Spleen (tissue), 11 donors: ENCODE measurements around the gene SIVA1. TPM values are rescaled to one million over a fixed set of nuclear protein-coding genes. Genes with fewer than 3 reads are reported as not detected.

Source experiments
- DNase-seq: peaks from one replicate; pipeline ENCODE4 v3.0.0-alpha.2; 2020
- H3K27ac ChIP-seq, 8 donors: fragments of 200-600 bp; sonication (generic) in 7 of 8; 1 replicate in 4 of 8; 2 replicates in 4 of 8; pipeline versions ENCODE4 v1.5.0 to v1.8.0; 2016 to 2021; ENCODE audit warnings: inconsistent platforms in 4 of 8, mild to moderate bottlenecking in 4 of 8, moderate library complexity in 1 of 8
- H3K27me3 ChIP-seq, 7 donors: fragments of 200-600 bp; sonication (generic) in 6 of 7; replicated peaks in 1 of 7; 1 replicate in 4 of 7; 2 replicates in 3 of 7; pipeline versions ENCODE4 v1.5.0 to v1.8.0; 2016 to 2021; ENCODE audit warnings: inconsistent platforms in 3 of 7, mild to moderate bottlenecking in 1 of 7
- H3K36me3 ChIP-seq, 6 donors: fragments of 200-600 bp; sonication (generic) in 5 of 6; 1 replicate in 4 of 6; 2 replicates in 2 of 6; pipeline versions ENCODE4 v1.5.0 to v1.8.0; 2016 to 2021; ENCODE audit warnings: inconsistent platforms in 2 of 6
- H3K4me1 ChIP-seq, 6 donors: fragments of 200-600 bp; sonication (generic) in 5 of 6; 1 replicate in 3 of 6; 2 replicates in 3 of 6; pipeline versions ENCODE4 v1.5.0 to v1.8.0; 2016 to 2021; ENCODE audit warnings: inconsistent platforms in 3 of 6
- H3K4me3 ChIP-seq, 8 donors: fragments of 200-600 bp; sonication (generic) in 7 of 8; 1 replicate in 4 of 8; 2 replicates in 4 of 8; pipeline versions ENCODE4 v1.5.0 to v1.8.0; 2016 to 2021; ENCODE audit warnings: inconsistent platforms in 4 of 8, mild to moderate bottlenecking in 4 of 8, moderate library complexity in 2 of 8
- H3K9me3 ChIP-seq, 8 donors: fragments of 200-600 bp; sonication (generic) in 7 of 8; 1 replicate in 4 of 8; 2 replicates in 4 of 8; pipeline versions ENCODE4 v1.5.0 to v1.8.0; 2016 to 2021; ENCODE audit warnings: inconsistent platforms in 4 of 8
- CTCF ChIP-seq, 11 experiments: fragments of 200-600 bp in 7 of 11; fragments of 450-650 bp in 4 of 11; sonication (generic) in 4 of 11; IDR thresholded peaks in 8 of 11; conservative IDR thresholded peaks in 3 of 11; 1 replicate in 7 of 11; 2 replicates in 4 of 11; pipeline versions ENCODE4 v1.4.0 to v1.8.0; 2016 to 2021; ENCODE audit warnings: antibody characterized with exemption in 11 of 11, inconsistent platforms in 4 of 11, mild to moderate bottlenecking in 1 of 11
- POLR2A ChIP-seq, 3 donors: fragments of 450-650 bp; IDR thresholded peaks; one replicate each; pipeline ENCODE4 v1.5.1; 2017; ENCODE audit warnings: antibody characterized with exemption in 3 of 3, mild to moderate bottlenecking in 1 of 3
- POLR2AphosphoS5 ChIP-seq, 3 donors: sonication (generic); formaldehyde crosslinking; IDR thresholded peaks; one replicate each; pipeline ENCODE4 v1.5.1; 2017; ENCODE audit warnings: antibody characterized with exemption in 3 of 3
- WGBS, 5 donors: extraction: QIAGEN DNeasy Blood & Tissue Kit in 3 of 5; methylation state at CpG; one replicate each; pipeline versions ENCODE4 v1.1.5 to v1.1.7; 2013 to 2018; 5-methylcytosine and 5-hydroxymethylcytosine counted together
- intact Hi-C: fragments of 100-400 bp; cut with DNase I; formaldehyde crosslinking; loops from one replicate; pipeline ENCODE4 v1.15.0; 2023; ENCODE audit warnings: low total_unique reads
- polyA plus RNA-seq, 3 donors: library from polyadenylated mRNA; stranded (reverse); fragments of 200-250 nt; gene quantifications; one replicate each; pipeline ENCODE4 v1.2.1, GENCODE V29; 2013
- total RNA-seq, 7 donors: library from RNA; depleted of rRNA in 3 of 7; stranded (reverse); fragments of >200 nt in 3 of 7; fragmentation: NEBNext Ultra II Directional in 4 of 7; extraction: Animal tissue kit (Norgen Biotek cat#: 25700) in 4 of 7; gene quantifications; one replicate each; pipeline versions ENCODE4 v1.1.0 to v1.2.1, GENCODE V29; 2016 to 2021
- donor health status: healthy with polysubstance abuse.
- donor health status: DM: no; HTN: no; CAD: no; lungs with moderate emphysema.
- donor health status: DM: no; HTN: no; CAD: no.
- donor health status: Bipolar disorder and iron deficiency.
- donor health status: healthy.
- donor health status: DM: no; HTN: no; CAD: no.
- donor health status: DM: yes; HTN: yes; CAD: no.

SIVA1 gene
- total and polyA plus RNA-seq, 10 donors = 56.7 to 226 (median 141) TPM

GRCh38 chr14:104800015-104800770 lies 47.2 kb downstream of the SIVA1 start:
- H3K4me3 ChIP-seq = peak overlapping the region in 7 of 8 donors; percentile 36 to 96 (median 81)
- TF ChIP-seq CTCF (IDR thresholded peaks at IDR 0.05 in 8 of 11, conservative IDR thresholded peaks at IDR 0.05 in 3 of 11) = peak in 10 of 11 experiments; percentile 14 to 73 (median 56)
- peak in 1 of 3 donors; percentile 16 for TF ChIP-seq POLR2A (IDR thresholded peaks at IDR 0.05)
- TF ChIP-seq POLR2AphosphoS5 (IDR thresholded peaks at IDR 0.05) = peak; percentile 72 to 86 (median 85)
- H3K4me1 ChIP-seq = peaks cover 34 to 86% (median 62%) of the 10 kb centered on the region in 6 donors

DNA sequence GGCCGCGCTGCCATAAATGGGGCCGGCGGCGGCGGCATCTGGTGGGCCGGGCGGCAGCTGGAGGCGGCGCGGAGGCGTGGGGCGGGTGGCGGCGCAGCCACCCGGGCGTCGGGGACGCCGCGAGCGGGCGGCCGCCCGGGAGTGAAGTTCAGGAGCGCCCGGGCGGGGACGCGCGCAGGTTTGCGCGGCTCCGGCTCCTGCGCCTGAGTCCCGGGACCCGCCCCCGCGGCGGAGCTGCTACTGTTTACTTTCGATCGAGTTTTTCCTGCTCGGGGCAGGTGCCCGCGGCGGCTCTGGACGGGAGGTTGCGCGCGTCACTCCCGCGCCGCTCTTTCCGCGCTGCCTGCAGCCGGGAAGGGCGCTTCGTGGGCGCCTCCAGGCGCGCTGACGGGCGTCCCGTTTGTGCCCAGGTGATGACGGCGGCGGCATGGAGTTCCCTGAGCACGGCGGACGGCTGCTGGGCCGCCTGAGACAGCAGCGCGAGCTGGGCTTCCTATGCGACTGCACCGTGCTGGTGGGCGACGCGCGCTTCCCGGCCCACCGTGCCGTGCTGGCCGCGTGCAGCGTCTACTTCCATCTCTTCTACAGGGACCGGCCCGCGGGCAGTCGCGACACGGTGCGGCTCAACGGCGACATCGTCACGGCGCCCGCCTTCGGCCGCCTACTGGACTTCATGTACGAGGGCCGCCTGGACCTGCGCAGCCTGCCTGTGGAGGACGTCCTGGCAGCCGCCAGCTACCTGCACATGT lies 48.0 kb downstream of the SIVA1 start, which contains the start of gene ZBTB42:
TSS of gene ZBTB42 (plus strand) at position 331 of the 749 bp plus-strand sequence. CDS start at position 428, 97 bp downstream.
- DNase-seq = peak; percentile 93

More at GRCh38 chr14:104800015-104800770, 47.2 kb downstream of the SIVA1 start:
- peak; percentile 96 for DNase-seq
- Histone ChIP-seq H3K36me3 (no peaks in the 10 kb centered on the region), H3K9me3 (no peaks in the 10 kb centered on the region), H3K27ac (peak overlapping the region; percentile 86 to 95 (median 91)), H3K27me3 (no peaks in the 10 kb centered on the region)
- 3 to 16% (median 4%) methylated on average over 15 to 83 of the region's 83 CpGs for WGBS, 5 donors
- intact Hi-C loops = no loop called here

DNA sequence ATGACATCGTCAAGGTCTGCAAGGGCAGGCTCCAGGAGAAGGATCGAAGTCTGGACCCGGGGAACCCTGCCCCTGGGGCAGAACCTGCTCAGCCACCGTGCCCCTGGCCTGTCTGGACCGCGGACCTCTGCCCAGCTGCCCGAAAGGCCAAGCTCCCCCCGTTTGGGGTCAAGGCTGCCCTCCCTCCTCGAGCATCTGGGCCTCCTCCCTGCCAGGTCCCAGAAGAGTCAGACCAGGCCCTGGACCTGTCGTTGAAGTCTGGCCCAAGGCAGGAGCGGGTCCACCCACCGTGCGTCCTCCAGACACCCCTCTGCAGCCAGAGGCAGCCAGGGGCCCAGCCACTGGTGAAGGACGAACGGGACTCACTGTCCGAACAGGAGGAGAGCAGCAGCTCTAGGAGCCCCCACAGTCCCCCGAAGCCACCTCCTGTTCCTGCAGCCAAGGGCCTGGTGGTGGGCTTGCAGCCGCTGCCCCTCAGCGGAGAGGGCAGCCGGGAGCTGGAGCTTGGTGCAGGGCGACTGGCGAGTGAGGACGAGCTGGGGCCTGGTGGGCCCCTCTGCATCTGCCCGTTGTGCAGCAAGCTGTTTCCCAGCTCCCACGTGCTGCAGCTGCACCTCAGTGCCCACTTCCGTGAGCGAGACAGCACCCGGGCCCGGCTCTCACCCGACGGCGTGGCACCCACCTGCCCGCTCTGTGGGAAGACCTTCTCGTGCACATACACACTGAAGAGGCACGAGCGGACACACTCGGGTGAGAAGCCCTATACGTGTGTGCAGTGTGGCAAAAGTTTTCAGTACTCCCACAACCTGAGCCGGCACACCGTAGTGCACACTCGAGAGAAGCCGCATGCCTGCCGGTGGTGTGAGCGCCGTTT lies 48.8 kb downstream of the SIVA1 start:
- DNase-seq = no peak
- intact Hi-C loops = no loop called here
- WGBS, 5 donors = 78 to 84% (median 82%) methylated on average over 19 to 45 of the region's 45 CpGs
- H3K4me3 ChIP-seq = peak overlapping the region; percentile 37 to 96 (median 84)
- TF ChIP-seq POLR2A (IDR thresholded peaks at IDR 0.05) (no peak), CTCF (IDR thresholded peaks at IDR 0.05 in 8 of 11, conservative IDR thresholded peaks at IDR 0.05 in 3 of 11) (peak in 1 of 11 experiments; percentile 7)
- H3K4me1 ChIP-seq = peaks cover 25 to 84% (median 53%) of the 10 kb centered on the region in 6 donors
- no peaks in the 10 kb centered on the region for H3K36me3 ChIP-seq
- no peaks in the 10 kb centered on the region for H3K27me3 ChIP-seq
- H3K9me3 ChIP-seq = no peaks in the 10 kb centered on the region
- H3K27ac ChIP-seq = peak overlapping the region in 7 of 8 donors; percentile 70 to 95 (median 90)

More for the DNA sequence above, 48.0 kb downstream of the SIVA1 start, which contains the start of gene ZBTB42:
- peak within 1 kb of the TSS; percentile 86 to 95 (median 91) for H3K27ac ChIP-seq
- H3K4me3 ChIP-seq = peak within 1 kb of the TSS; percentile 37 to 96 (median 84)
- TF ChIP-seq CTCF (IDR thresholded peaks at IDR 0.05 in 8 of 11, conservative IDR thresholded peaks at IDR 0.05 in 3 of 11) = peak in 1 of 11 experiments; percentile 17
- no peak for TF ChIP-seq POLR2A (IDR thresholded peaks at IDR 0.05)
- peak; percentile 61 to 79 (median 76) for TF ChIP-seq POLR2AphosphoS5 (IDR thresholded peaks at IDR 0.05)
- WGBS, 5 donors = 1 to 3% (median 1%) methylated on average over 36 to 105 of the region's 105 CpGs
- intact Hi-C loops = no loop called here
- no peaks in the 10 kb centered on the region for H3K27me3 ChIP-seq
- H3K9me3 ChIP-seq = no peaks in the 10 kb centered on the region
- no peaks in the 10 kb centered on the region for H3K36me3 ChIP-seq
- peaks cover 33 to 91% (median 60%) of the 10 kb centered on the region in 6 donors for H3K4me1 ChIP-seq
